A549 treated with AZD2906 at 1 μM for 4 hours (cell line): Measurements from ENCODE around the gene SLC15A1. TPM values are rescaled to one million over a fixed set of nuclear protein-coding genes. Genes with fewer than 3 reads are reported as not detected.

ENCODE experiments used
- total RNA-seq: library from RNA; stranded (reverse); fragments of 200-300 nt; extraction: Qiagen RNA extraction; gene quantifications from 5 replicates; pipeline ENCODE4 v1.2.3, GENCODE V29; 2022

The SLC15A1 gene, protein sequence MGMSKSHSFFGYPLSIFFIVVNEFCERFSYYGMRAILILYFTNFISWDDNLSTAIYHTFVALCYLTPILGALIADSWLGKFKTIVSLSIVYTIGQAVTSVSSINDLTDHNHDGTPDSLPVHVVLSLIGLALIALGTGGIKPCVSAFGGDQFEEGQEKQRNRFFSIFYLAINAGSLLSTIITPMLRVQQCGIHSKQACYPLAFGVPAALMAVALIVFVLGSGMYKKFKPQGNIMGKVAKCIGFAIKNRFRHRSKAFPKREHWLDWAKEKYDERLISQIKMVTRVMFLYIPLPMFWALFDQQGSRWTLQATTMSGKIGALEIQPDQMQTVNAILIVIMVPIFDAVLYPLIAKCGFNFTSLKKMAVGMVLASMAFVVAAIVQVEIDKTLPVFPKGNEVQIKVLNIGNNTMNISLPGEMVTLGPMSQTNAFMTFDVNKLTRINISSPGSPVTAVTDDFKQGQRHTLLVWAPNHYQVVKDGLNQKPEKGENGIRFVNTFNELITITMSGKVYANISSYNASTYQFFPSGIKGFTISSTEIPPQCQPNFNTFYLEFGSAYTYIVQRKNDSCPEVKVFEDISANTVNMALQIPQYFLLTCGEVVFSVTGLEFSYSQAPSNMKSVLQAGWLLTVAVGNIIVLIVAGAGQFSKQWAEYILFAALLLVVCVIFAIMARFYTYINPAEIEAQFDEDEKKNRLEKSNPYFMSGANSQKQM
- total RNA-seq, result 0.02 to 0.09 TPM (median 0.03 TPM) in 4 of 5 replicates, not detected in the other

DNA sequence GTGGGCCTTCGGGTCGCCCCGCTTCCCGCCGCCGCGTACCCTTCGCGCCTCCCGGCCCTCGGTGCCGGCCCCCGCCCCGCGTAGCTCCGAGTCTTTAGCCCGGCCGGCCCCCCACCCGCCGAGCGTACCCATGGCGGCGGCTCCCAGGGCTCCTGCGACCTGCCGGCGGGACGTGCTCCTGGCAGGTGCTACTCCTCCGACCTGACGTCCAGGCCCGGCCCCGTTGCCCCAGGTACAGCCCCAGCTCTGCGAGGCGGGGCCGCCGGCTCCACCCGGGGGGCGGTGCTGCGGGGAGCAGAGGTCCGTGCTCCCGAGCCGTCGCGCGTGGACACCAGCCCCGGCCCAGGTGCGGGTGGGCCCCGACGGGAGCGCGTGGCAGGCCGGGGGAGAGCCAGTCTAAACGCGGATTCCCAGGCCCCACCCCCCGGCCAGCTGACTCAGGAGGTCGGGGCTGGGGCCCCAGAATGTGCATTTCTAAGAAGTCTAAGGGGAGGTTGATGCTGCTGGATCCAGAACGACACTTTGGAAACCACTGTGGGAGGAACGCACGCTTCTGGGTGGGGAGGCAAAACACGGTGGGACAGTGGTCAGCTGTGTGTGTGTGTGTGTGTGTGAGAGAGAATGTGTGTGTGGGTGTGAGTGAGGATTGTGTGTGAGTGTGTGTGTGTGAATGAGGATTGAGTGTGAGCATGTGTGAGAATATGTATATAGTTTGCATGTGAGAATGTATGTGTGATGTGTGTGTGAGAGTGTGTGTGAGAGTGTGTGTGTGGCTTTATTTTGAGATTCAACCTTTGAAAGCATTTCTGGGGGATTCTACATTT lies at the start of gene SLC15A1:
TSS of gene SLC15A1 (minus strand) at position 206 of the 824 bp plus-strand sequence. CDS start at position 132, 74 bp downstream.

Other genes with a start within 250 kb of the SLC15A1 start
- gene STK24, start 175.6 kb downstream of the SLC15A1 start, total RNA-seq, result 59.9 to 68.5 TPM (median 68.3 TPM) in 5 replicates
- gene DOCK9, start 225.4 kb upstream of the SLC15A1 start, total RNA-seq, result 21.8 to 30.3 TPM (median 25.0 TPM) in 5 replicates